ENCODE measurements around the gene REEP2.

REEP2 gene

DNA sequence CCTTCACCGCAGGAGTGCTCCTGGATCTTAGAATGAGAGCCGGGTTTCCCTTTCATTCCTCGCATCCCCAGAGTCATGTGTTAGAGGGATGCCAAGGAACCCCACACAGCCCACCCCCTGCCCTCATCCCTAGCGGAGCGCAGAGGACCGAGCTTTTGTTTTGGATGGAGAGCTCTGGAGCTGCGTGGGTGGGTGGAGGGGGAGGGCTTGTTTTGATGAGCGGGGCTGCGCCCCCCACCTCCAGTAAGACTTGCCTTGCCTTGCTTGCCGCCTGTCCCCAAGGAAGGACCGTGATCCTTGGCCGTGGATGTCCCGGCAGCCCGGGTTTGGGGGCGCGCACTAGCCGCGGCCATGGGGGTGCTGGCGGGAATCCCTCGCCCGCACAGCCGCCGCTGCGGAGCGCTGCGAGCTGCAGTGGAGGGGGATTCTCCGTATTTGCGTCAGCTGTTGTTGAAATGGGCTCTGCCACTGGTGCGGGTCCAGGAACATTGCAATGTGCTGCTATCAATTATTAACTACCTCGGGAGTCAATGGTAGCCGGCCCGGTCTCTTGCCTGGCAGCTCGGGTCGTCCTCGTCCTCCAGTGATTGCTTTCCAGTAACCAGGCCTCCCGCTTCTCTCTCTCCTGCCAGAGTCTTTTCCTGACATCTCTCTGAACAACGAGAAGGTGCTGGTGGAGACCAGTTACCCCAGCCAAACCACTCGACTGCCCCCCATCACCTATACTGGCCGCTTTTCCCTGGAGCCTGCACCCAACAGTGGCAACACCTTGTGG lies 27.5 kb downstream of the REEP2 start:
- in situ Hi-C loops (cut with MboI; ENCODE audit: low pct_unique_long_range_greater_than_20kb, low sequenced_read_pairs, unreplicated experiment) = no loop called here
- no peak for DNase-seq (ENCODE audit: low spot score)
- TF ChIP-seq, protein P1, sequence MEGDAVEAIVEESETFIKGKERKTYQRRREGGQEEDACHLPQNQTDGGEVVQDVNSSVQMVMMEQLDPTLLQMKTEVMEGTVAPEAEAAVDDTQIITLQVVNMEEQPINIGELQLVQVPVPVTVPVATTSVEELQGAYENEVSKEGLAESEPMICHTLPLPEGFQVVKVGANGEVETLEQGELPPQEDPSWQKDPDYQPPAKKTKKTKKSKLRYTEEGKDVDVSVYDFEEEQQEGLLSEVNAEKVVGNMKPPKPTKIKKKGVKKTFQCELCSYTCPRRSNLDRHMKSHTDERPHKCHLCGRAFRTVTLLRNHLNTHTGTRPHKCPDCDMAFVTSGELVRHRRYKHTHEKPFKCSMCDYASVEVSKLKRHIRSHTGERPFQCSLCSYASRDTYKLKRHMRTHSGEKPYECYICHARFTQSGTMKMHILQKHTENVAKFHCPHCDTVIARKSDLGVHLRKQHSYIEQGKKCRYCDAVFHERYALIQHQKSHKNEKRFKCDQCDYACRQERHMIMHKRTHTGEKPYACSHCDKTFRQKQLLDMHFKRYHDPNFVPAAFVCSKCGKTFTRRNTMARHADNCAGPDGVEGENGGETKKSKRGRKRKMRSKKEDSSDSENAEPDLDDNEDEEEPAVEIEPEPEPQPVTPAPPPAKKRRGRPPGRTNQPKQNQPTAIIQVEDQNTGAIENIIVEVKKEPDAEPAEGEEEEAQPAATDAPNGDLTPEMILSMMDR (IDR thresholded peaks at IDR 0.05; ENCODE audit: extremely low read depth, insufficient read depth, missing control alignments) = no peak

DNA sequence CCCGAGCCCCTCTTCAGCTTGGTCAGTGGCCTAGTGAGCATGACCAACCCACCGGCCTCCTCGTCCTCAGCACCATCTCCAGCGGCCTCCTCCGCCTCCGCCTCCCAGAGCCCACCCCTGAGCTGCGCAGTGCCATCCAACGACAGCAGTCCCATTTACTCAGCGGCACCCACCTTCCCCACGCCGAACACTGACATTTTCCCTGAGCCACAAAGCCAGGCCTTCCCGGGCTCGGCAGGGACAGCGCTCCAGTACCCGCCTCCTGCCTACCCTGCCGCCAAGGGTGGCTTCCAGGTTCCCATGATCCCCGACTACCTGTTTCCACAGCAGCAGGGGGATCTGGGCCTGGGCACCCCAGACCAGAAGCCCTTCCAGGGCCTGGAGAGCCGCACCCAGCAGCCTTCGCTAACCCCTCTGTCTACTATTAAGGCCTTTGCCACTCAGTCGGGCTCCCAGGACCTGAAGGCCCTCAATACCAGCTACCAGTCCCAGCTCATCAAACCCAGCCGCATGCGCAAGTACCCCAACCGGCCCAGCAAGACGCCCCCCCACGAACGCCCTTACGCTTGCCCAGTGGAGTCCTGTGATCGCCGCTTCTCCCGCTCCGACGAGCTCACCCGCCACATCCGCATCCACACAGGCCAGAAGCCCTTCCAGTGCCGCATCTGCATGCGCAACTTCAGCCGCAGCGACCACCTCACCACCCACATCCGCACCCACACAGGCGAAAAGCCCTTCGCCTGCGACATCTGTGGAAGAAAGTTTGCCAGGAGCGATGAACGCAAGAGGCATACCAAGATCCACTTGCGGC lies 28.2 kb downstream of the REEP2 start:
- no peak for DNase-seq (ENCODE audit: low spot score)
- TF ChIP-seq, protein P1 (IDR thresholded peaks at IDR 0.05; ENCODE audit: extremely low read depth, insufficient read depth, missing control alignments) = no peak
- in situ Hi-C loops (cut with MboI; ENCODE audit: low pct_unique_long_range_greater_than_20kb, low sequenced_read_pairs, unreplicated experiment) = no loop called here

DNA sequence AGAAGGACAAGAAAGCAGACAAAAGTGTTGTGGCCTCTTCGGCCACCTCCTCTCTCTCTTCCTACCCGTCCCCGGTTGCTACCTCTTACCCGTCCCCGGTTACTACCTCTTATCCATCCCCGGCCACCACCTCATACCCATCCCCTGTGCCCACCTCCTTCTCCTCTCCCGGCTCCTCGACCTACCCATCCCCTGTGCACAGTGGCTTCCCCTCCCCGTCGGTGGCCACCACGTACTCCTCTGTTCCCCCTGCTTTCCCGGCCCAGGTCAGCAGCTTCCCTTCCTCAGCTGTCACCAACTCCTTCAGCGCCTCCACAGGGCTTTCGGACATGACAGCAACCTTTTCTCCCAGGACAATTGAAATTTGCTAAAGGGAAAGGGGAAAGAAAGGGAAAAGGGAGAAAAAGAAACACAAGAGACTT lies 28.9 kb downstream of the REEP2 start:
- in situ Hi-C loops (cut with MboI; ENCODE audit: low pct_unique_long_range_greater_than_20kb, low sequenced_read_pairs, unreplicated experiment) = no loop called here
- DNase-seq (ENCODE audit: low spot score) = no peak
- TF ChIP-seq, protein P1 (IDR thresholded peaks at IDR 0.05; ENCODE audit: extremely low read depth, insufficient read depth, missing control alignments) = no peak

DNA sequence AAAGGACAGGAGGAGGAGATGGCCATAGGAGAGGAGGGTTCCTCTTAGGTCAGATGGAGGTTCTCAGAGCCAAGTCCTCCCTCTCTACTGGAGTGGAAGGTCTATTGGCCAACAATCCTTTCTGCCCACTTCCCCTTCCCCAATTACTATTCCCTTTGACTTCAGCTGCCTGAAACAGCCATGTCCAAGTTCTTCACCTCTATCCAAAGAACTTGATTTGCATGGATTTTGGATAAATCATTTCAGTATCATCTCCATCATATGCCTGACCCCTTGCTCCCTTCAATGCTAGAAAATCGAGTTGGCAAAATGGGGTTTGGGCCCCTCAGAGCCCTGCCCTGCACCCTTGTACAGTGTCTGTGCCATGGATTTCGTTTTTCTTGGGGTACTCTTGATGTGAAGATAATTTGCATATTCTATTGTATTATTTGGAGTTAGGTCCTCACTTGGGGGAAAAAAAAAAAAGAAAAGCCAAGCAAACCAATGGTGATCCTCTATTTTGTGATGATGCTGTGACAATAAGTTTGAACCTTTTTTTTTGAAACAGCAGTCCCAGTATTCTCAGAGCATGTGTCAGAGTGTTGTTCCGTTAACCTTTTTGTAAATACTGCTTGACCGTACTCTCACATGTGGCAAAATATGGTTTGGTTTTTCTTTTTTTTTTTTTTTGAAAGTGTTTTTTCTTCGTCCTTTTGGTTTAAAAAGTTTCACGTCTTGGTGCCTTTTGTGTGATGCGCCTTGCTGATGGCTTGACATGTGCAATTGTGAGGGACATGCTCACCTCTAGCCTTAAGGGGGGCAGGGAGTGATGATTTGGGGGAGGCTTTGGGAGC lies 29.5 kb downstream of the REEP2 start:
- in situ Hi-C loops (cut with MboI; ENCODE audit: low pct_unique_long_range_greater_than_20kb, low sequenced_read_pairs, unreplicated experiment) = no loop called here
- TF ChIP-seq, protein P1 (IDR thresholded peaks at IDR 0.05; ENCODE audit: extremely low read depth, insufficient read depth, missing control alignments) = no peak
- DNase-seq (ENCODE audit: low spot score) = no peak

DNA sequence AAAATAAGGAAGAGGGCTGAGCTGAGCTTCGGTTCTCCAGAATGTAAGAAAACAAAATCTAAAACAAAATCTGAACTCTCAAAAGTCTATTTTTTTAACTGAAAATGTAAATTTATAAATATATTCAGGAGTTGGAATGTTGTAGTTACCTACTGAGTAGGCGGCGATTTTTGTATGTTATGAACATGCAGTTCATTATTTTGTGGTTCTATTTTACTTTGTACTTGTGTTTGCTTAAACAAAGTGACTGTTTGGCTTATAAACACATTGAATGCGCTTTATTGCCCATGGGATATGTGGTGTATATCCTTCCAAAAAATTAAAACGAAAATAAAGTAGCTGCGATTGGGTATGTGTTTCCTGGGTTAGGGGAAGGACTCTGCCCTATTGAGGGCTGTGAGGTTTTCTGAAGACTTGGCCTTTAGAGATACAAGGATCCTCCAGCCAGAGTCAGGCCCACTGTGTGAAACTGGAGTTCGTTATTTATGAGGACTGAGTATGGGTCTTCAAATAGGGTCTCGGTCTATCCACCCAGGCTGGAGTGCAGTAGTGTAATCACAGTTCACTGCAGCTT lies 30.2 kb downstream of the REEP2 start:
- in situ Hi-C loops (cut with MboI; ENCODE audit: low pct_unique_long_range_greater_than_20kb, low sequenced_read_pairs, unreplicated experiment) = no loop called here
- TF ChIP-seq, protein P1 (IDR thresholded peaks at IDR 0.05; ENCODE audit: extremely low read depth, insufficient read depth, missing control alignments) = no peak
- DNase-seq (ENCODE audit: low spot score) = no peak
